Neural cell (in vitro differentiated cells): ENCODE measurements around the gene MAPKAPK5.

Experiments used
- EP300 ChIP-seq: fragments of 450-650 bp; conservative IDR thresholded peaks from 2 replicates; pipeline ENCODE4 v1.6.1; 2014; ENCODE audit warnings: antibody characterized with exemption, mild to moderate bottlenecking, moderate library complexity; ENCODE audit not compliant: poor library complexity, severe bottlenecking
- EZH2 ChIP-seq: fragments of 200-600, 300-800 bp; shearing (Covaris generic), sonication (generic); IDR thresholded peaks from 2 replicates; pipeline ENCODE4 v1.6.1; 2014; ENCODE audit warnings: antibody characterized with exemption, low read length, borderline replicate concordance, mild to moderate bottlenecking; ENCODE audit not compliant: insufficient read depth, poor library complexity, severe bottlenecking
- MXI1 ChIP-seq: fragments of 450-650 bp; conservative IDR thresholded peaks from 2 replicates; pipeline ENCODE4 v1.6.1; 2014; ENCODE audit warnings: antibody characterized with exemption, mild to moderate bottlenecking; ENCODE audit not compliant: poor library complexity, severe bottlenecking
- POLR2AphosphoS5 ChIP-seq: IDR thresholded peaks from 2 replicates; pipeline ENCODE4 v1.6.1; 2012
- RAD21 ChIP-seq: fragments of 450-650 bp; conservative IDR thresholded peaks from 2 replicates; pipeline ENCODE4 v1.6.1; 2014; ENCODE audit warnings: antibody characterized with exemption, mild to moderate bottlenecking, moderate library complexity
- SMC3 ChIP-seq: fragments of 450-650 bp; conservative IDR thresholded peaks from 2 replicates; pipeline ENCODE4 v1.6.1; 2014; ENCODE audit warnings: antibody characterized with exemption, mild to moderate bottlenecking, moderate library complexity; ENCODE audit not compliant: poor library complexity
- TF ChIP-seq, protein P1 (sequence below): fragments of 450-650 bp; IDR thresholded peaks from 2 replicates; pipeline ENCODE4 v1.5.1; 2014; ENCODE audit warnings: antibody characterized with exemption, mild to moderate bottlenecking, moderate library complexity; ENCODE audit not compliant: poor library complexity, severe bottlenecking
- TF ChIP-seq, protein P2 (sequence below): IDR thresholded peaks from 2 replicates; pipeline ENCODE4 v1.6.1; 2012; ENCODE audit warnings: borderline replicate concordance

DNA sequence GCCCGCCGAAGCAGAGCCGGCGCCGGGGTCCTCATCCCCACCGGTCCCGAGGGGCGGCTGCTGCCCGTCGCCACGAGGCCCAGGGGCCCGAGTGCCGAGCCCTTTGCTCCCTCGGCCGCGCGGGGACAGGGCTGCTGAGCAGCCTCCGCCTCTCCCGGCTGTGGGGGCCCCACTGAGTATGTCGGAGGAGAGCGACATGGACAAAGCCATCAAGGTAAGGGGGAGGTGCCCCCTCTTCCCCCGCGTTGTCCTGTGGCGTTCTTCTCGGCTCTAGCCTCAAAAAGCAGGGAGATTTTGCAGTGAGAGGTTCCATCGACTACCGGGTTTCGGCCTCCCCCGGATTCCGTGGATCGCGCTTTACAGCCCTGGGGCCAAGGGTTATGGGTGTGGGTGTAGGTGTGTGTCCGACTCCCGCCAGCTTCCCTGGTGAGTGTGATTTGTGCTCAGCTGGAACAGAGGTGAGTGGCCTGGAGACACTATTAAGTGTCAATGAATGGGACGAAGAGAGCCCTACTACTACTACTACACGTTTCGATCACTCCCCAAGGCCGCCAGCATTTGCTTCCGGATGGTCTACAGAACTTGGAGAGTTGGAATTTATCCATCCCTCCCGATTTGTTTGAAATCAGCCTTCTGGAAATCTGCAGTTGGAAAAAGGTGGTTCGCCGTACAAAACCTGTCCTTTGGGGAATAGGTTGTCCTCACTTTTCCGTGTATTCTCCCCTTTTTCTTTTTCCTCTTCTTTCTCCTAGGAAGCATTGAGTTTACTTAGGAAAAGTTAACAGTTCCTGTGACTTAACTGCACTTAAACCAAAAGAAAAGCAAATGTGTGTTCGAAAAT, 748 bp downstream of the MAPKAPK5 start:
- TF ChIP-seq RAD21 = no peak
- no peak for TF ChIP-seq EP300
- TF ChIP-seq, protein P1, sequence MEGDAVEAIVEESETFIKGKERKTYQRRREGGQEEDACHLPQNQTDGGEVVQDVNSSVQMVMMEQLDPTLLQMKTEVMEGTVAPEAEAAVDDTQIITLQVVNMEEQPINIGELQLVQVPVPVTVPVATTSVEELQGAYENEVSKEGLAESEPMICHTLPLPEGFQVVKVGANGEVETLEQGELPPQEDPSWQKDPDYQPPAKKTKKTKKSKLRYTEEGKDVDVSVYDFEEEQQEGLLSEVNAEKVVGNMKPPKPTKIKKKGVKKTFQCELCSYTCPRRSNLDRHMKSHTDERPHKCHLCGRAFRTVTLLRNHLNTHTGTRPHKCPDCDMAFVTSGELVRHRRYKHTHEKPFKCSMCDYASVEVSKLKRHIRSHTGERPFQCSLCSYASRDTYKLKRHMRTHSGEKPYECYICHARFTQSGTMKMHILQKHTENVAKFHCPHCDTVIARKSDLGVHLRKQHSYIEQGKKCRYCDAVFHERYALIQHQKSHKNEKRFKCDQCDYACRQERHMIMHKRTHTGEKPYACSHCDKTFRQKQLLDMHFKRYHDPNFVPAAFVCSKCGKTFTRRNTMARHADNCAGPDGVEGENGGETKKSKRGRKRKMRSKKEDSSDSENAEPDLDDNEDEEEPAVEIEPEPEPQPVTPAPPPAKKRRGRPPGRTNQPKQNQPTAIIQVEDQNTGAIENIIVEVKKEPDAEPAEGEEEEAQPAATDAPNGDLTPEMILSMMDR = no peak
- TF ChIP-seq POLR2AphosphoS5 = no peak
- no peak for TF ChIP-seq EZH2
- TF ChIP-seq SMC3 = no peak
- TF ChIP-seq, protein P2, sequence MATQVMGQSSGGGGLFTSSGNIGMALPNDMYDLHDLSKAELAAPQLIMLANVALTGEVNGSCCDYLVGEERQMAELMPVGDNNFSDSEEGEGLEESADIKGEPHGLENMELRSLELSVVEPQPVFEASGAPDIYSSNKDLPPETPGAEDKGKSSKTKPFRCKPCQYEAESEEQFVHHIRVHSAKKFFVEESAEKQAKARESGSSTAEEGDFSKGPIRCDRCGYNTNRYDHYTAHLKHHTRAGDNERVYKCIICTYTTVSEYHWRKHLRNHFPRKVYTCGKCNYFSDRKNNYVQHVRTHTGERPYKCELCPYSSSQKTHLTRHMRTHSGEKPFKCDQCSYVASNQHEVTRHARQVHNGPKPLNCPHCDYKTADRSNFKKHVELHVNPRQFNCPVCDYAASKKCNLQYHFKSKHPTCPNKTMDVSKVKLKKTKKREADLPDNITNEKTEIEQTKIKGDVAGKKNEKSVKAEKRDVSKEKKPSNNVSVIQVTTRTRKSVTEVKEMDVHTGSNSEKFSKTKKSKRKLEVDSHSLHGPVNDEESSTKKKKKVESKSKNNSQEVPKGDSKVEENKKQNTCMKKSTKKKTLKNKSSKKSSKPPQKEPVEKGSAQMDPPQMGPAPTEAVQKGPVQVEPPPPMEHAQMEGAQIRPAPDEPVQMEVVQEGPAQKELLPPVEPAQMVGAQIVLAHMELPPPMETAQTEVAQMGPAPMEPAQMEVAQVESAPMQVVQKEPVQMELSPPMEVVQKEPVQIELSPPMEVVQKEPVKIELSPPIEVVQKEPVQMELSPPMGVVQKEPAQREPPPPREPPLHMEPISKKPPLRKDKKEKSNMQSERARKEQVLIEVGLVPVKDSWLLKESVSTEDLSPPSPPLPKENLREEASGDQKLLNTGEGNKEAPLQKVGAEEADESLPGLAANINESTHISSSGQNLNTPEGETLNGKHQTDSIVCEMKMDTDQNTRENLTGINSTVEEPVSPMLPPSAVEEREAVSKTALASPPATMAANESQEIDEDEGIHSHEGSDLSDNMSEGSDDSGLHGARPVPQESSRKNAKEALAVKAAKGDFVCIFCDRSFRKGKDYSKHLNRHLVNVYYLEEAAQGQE = no peak
- no peak for TF ChIP-seq MXI1
